AG09309 (cell line): Measurements from ENCODE around the gene VAT1L.

Source experiments
- DNase-seq: peaks from one replicate; pipeline ENCODE4 v3.0.0-alpha.2; 2010; ENCODE audit warnings: low read depth
- H3K4me3 ChIP-seq: 2 replicates; pipeline ENCODE4 v1.5.1; 2011; ENCODE audit warnings: mild to moderate bottlenecking, low read depth, low read length, moderate library complexity; ENCODE audit not compliant: control insufficient read depth
- TF ChIP-seq, protein P1 (sequence below): IDR thresholded peaks from 2 replicates; pipeline ENCODE4 v1.5.1; 2011; ENCODE audit warnings: mild to moderate bottlenecking, low read depth, low read length, inconsistent platforms; ENCODE audit not compliant: insufficient read depth, control insufficient read depth; ENCODE audit errors: missing control alignments

The VAT1L gene

DNA sequence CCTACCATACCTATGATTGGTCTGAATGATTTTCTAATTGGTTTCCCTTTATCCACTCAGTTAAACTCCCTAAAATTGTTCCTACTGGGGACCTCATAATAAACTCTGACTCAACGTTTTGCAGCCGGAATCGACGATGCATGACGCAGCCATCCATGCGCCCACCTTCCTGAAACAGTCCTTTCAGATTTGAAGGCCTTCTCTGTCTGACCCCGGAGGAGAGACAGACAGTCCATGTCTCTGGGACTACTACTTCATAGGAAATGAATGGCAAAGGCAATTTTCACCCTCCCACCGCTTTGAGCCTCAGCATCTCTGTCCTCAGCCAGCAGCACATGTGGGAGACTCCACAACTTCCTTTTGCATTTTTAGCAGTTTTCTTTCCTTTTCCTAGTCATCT is 13.5 kb downstream of the VAT1L start:
- TF ChIP-seq, protein P1, sequence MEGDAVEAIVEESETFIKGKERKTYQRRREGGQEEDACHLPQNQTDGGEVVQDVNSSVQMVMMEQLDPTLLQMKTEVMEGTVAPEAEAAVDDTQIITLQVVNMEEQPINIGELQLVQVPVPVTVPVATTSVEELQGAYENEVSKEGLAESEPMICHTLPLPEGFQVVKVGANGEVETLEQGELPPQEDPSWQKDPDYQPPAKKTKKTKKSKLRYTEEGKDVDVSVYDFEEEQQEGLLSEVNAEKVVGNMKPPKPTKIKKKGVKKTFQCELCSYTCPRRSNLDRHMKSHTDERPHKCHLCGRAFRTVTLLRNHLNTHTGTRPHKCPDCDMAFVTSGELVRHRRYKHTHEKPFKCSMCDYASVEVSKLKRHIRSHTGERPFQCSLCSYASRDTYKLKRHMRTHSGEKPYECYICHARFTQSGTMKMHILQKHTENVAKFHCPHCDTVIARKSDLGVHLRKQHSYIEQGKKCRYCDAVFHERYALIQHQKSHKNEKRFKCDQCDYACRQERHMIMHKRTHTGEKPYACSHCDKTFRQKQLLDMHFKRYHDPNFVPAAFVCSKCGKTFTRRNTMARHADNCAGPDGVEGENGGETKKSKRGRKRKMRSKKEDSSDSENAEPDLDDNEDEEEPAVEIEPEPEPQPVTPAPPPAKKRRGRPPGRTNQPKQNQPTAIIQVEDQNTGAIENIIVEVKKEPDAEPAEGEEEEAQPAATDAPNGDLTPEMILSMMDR, result no peak
- DNase-seq, result no peak
- H3K4me3 ChIP-seq, result no peak overlapping the region

DNA sequence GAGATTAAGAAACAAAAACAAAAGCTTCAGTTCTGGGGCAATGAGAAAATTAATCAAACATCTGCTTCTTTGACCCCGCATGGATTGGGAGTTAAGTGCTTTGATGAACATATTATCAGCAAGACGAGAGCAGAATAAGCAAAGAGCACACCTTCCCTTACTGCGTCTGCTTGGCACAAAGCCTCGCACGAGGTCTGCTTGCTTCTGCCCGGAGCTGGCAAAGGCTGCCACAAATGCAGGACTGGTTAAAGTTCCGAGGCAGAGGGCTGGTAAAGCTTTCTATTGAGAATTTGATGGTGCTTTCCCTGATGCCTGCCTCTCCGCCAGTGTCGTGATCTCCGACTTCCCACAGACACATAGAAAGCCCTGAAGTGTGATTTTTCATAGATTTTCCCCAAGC is 17.0 kb downstream of the VAT1L start:
- H3K4me3 ChIP-seq, result no peak overlapping the region
- no peak for DNase-seq
- TF ChIP-seq, protein P1, result no peak

DNA sequence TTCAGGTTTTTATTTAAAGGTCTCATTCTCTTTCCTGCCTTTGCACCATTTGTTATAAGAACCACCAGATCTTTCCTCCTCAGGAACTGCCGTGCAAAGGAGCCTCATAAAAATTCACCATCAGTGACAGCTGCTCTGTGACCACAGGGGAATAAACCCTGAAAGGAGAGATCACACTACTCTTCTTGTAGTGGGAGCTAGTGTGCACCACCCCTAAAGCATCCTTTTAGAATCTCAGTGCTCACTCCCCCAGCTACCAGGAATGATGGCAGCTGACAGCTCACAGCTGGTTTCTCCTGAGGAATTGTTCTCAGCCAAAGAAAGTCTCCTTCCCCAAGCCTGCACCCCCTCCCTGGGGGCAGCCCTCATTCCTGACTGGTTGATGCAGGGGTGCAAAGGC is 18.7 kb downstream of the VAT1L start:
- no peak overlapping the region for H3K4me3 ChIP-seq
- TF ChIP-seq, protein P1, result no peak
- DNase-seq, result no peak

DNA sequence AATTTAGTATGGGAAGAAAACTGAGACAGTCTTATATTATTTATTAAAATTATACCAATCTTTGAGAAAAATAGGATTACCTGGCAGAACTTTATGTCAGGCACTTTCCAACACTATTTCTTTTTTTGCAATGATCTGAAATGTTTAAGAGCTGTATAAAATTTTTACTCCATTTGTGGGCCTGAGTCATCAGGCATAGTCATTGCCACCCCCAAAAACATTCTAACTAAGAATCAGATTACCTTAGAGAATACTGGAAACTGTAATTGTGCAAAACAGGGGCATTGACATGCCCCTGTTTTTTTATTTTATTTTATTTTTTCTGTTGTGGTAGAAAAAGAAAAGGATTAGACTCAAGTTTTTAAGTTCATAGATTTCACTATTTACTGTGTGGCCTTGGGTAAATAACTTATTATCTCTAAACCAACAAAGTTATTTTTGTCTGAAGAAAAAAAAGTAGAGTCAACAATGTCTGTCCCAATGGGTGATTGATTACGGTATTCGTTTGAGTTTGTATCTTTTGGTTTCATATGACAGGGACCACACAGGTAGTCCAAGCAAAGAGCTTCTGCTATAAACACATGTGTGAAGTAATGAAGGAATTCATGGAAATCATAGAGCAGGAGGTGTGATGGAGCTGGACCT is 24.6 kb downstream of the VAT1L start:
- H3K4me3 ChIP-seq, result no peak overlapping the region
- DNase-seq, result no peak
- TF ChIP-seq, protein P1, result no peak

DNA sequence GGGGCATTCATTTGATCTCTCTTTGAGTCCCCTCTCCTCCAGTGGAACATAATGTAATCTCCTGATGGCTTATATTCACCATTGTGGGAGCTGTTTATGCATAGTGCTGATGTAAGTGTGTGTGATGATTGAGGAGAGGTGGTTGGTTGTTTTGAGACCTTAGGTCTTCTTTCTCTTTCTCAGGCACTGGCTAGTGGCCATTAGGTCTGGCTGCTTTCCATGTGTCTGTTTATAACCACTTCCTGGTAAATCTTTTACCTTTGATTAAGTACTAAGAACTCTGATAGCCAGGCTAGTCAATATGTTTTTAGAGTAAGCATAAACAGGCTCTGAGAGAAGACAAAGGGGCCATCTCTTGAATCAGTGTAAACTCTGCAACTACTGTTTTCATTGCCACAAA is 27.9 kb downstream of the VAT1L start:
- TF ChIP-seq, protein P1, result no peak
- DNase-seq, result no peak
- no peak overlapping the region for H3K4me3 ChIP-seq

DNA sequence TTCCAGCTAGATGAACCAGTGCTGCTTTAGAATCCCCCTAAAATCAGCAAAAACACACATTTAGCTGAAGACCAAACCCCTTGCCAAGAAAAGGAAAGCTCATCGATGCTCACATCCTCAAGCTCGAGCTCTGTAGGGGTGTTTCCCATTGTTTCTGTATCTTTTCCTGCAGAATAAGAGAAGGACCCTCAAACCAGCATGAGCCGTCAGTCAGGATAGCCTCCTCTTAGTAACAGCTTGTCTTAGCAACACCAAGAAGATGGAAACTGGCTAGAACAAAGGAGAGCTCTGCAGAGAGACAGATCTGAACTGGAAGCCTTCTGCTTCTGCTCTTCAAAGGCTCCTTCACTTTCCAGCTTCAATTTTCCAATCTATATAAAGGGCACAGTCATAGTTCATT is 32.0 kb downstream of the VAT1L start:
- TF ChIP-seq, protein P1, result no peak
- H3K4me3 ChIP-seq, result no peak overlapping the region

More for the DNA sequence above, 32.0 kb downstream of the VAT1L start:
- no peak for DNase-seq
